ENCODE data around the gene CEP162. TPM values are rescaled to one million over a fixed set of nuclear protein-coding genes. Genes with fewer than 3 reads are reported as not detected.
"Not testable (repeated sequence)": the region's sequence is repeated elsewhere in the genome, so short reads cannot be mapped to it uniquely, and the experiment has no call there.

Gene CEP162
- total RNA-seq, 6 experiments from 2014 or later: 1.7 to 3.8 (median 2.5) TPM

- ATAC-seq (no peak), DNase-seq (no peak)
- no peak for TF ChIP-seq CTCF (IDR thresholded peaks at IDR 0.05)
- TF ChIP-seq POLR2A (IDR thresholded peaks at IDR 0.05): no peak
- Histone ChIP-seq H3K4me3 (no peak overlapping the region), H3K9me3 (no peaks in the 10 kb centered on the region), H3K36me3 (no peaks in the 10 kb centered on the region), H3K27me3 (no peaks in the 10 kb centered on the region), H3K27ac (no peak overlapping the region), H3K4me1 (no peaks in the 10 kb centered on the region)
- intact Hi-C loops (cut with DNase I): no loop called here
- WGBS (ENCODE audit: insufficient coverage, low coverage, low lambda C conversion rate, missing lambda C conversion rate): 63% methylated on average over 4 of the region's 4 CpGs
These were observed 138.4 kb downstream of the CEP162 start for GRCh38 chr6:84089081-84089480.

GRCh38 chr6:84086545-84087429, 140.7 kb downstream of the CEP162 start:
- Histone ChIP-seq H3K27ac (no peak overlapping the region), H3K9me3 (no peaks in the 10 kb centered on the region), H3K4me1 (no peaks in the 10 kb centered on the region), H3K27me3 (no peaks in the 10 kb centered on the region), H3K4me3 (no peak overlapping the region), H3K36me3 (no peaks in the 10 kb centered on the region)
- intact Hi-C loops (cut with DNase I): no loop called here
- TF ChIP-seq POLR2A (IDR thresholded peaks at IDR 0.05) (no peak), CTCF (IDR thresholded peaks at IDR 0.05) (no peak)
- no peak for DNase-seq
- no peak for ATAC-seq
- WGBS (ENCODE audit: insufficient coverage, low coverage, low lambda C conversion rate, missing lambda C conversion rate): 26% methylated on average over 6 of the region's 6 CpGs

GRCh38 chr6:84086056-84086455, 141.4 kb downstream of the CEP162 start:
- Histone ChIP-seq H3K27me3 (no peaks in the 10 kb centered on the region), H3K9me3 (no peaks in the 10 kb centered on the region), H3K4me3 (no peak overlapping the region), H3K27ac (no peak overlapping the region), H3K36me3 (no peaks in the 10 kb centered on the region), H3K4me1 (no peaks in the 10 kb centered on the region)
- ATAC-seq (no peak), DNase-seq (no peak)
- intact Hi-C loops (cut with DNase I): no loop called here
- 80% methylated on average over 1 of the region's 1 CpG for WGBS (ENCODE audit: insufficient coverage, low coverage, low lambda C conversion rate, missing lambda C conversion rate)
- TF ChIP-seq POLR2A (IDR thresholded peaks at IDR 0.05) (no peak), CTCF (IDR thresholded peaks at IDR 0.05) (no peak)

- DNase-seq; H3K36me3 ChIP-seq; H3K27me3 ChIP-seq; H3K27ac ChIP-seq; H3K9me3 ChIP-seq; intact Hi-C loops (cut with DNase I); ATAC-seq; H3K4me3 ChIP-seq; H3K4me1 ChIP-seq: not testable (repeated sequence)
These were observed 142.7 kb downstream of the CEP162 start for GRCh38 chr6:84084705-84085104.

- intact Hi-C loops (cut with DNase I): no loop called here
- H3K27ac ChIP-seq: no peak overlapping the region
- WGBS (ENCODE audit: insufficient coverage, low coverage, low lambda C conversion rate, missing lambda C conversion rate): 52% methylated on average over 11 of the region's 11 CpGs
- no peaks in the 10 kb centered on the region for H3K4me1 ChIP-seq
- ATAC-seq (no peak), DNase-seq (no peak)
- H3K4me3 ChIP-seq: no peak overlapping the region
- H3K9me3 ChIP-seq: no peaks in the 10 kb centered on the region
- no peaks in the 10 kb centered on the region for H3K36me3 ChIP-seq
- H3K27me3 ChIP-seq: no peaks in the 10 kb centered on the region
- TF ChIP-seq POLR2A (IDR thresholded peaks at IDR 0.05) (no peak), CTCF (IDR thresholded peaks at IDR 0.05) (no peak)
These were observed 144.7 kb downstream of the CEP162 start for GRCh38 chr6:84082689-84083265.

All from right lobe of liver (tissue), 6 donors.